Measurements from ENCODE around the gene LIN37. TPM values are rescaled to one million over a fixed set of nuclear protein-coding genes. Genes with fewer than 3 reads are reported as not detected.
"Not testable (repeated sequence)": the region's sequence is repeated elsewhere in the genome, so short reads cannot be mapped to it uniquely, and the experiment has no call there.

Gene LIN37
- total RNA-seq, 1 donor from 2014 or later, result 18.9 TPM

DNA sequence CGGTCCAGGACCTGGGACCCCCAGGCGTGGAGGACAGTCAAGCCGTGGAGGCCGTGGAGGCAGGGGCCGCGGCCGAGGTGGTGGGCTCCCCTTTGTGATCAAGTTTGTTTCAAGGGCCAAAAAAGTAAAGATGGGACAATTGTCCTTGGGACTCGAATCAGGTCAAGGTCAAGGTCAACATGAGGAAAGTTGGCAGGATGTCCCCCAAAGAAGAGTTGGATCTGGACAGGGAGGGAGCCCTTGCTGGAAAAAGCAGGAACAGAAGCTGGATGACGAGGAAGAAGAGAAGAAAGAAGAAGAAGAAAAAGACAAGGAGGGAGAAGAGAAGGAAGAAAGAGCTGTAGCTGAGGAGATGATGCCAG is 28.2 kb upstream of the LIN37 start:
- no peak overlapping the region for H3K4me3 ChIP-seq (ENCODE audit: low read depth, low read length)
- TF ChIP-seq, protein P1, sequence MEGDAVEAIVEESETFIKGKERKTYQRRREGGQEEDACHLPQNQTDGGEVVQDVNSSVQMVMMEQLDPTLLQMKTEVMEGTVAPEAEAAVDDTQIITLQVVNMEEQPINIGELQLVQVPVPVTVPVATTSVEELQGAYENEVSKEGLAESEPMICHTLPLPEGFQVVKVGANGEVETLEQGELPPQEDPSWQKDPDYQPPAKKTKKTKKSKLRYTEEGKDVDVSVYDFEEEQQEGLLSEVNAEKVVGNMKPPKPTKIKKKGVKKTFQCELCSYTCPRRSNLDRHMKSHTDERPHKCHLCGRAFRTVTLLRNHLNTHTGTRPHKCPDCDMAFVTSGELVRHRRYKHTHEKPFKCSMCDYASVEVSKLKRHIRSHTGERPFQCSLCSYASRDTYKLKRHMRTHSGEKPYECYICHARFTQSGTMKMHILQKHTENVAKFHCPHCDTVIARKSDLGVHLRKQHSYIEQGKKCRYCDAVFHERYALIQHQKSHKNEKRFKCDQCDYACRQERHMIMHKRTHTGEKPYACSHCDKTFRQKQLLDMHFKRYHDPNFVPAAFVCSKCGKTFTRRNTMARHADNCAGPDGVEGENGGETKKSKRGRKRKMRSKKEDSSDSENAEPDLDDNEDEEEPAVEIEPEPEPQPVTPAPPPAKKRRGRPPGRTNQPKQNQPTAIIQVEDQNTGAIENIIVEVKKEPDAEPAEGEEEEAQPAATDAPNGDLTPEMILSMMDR (conservative IDR thresholded peaks at IDR 0.05; ENCODE audit: low read depth, low read length), result no peak
- DNase-seq (ENCODE audit: low read depth), result no peak

DNA sequence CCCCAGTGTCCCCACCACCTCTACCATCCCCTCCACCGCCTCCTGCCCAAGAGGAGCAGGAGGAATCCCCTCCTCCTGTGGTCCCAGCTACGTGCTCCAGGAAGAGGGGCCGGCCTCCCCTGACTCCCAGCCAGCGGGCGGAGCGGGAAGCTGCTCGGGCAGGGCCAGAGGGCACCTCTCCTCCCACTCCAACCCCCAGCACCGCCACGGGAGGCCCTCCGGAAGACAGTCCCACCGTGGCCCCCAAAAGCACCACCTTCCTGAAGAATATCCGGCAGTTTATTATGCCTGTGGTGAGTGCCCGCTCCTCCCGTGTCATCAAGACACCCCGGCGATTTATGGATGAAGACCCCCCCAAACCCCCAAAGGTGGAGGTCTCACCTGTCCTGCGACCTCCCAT is 27.7 kb upstream of the LIN37 start:
- TF ChIP-seq, protein P1 (conservative IDR thresholded peaks at IDR 0.05; ENCODE audit: low read depth, low read length), result no peak
- H3K4me3 ChIP-seq (ENCODE audit: low read depth, low read length), result no peak overlapping the region
- DNase-seq (ENCODE audit: low read depth), result no peak

- DNase-seq (ENCODE audit: low read depth), result no peak
- TF ChIP-seq, protein P1 (conservative IDR thresholded peaks at IDR 0.05; ENCODE audit: low read depth, low read length), result no peak
- no peak overlapping the region for H3K4me3 ChIP-seq (ENCODE audit: low read depth, low read length)
Observed at GRCh38 chr19:35721374-35721773, 27.0 kb upstream of the LIN37 start.

GRCh38 chr19:35722461-35722860 is 25.9 kb upstream of the LIN37 start:
- TF ChIP-seq, protein P1 (conservative IDR thresholded peaks at IDR 0.05; ENCODE audit: low read depth, low read length), result no peak
- no peak overlapping the region for H3K4me3 ChIP-seq (ENCODE audit: low read depth, low read length)
- no peak for DNase-seq (ENCODE audit: low read depth)

- H3K4me3 ChIP-seq (ENCODE audit: low read depth, low read length), result no peak overlapping the region
- TF ChIP-seq, protein P1 (conservative IDR thresholded peaks at IDR 0.05; ENCODE audit: low read depth, low read length), result no peak
- no peak for DNase-seq (ENCODE audit: low read depth)
Observed at GRCh38 chr19:35722897-35723296, 25.5 kb upstream of the LIN37 start.

DNA sequence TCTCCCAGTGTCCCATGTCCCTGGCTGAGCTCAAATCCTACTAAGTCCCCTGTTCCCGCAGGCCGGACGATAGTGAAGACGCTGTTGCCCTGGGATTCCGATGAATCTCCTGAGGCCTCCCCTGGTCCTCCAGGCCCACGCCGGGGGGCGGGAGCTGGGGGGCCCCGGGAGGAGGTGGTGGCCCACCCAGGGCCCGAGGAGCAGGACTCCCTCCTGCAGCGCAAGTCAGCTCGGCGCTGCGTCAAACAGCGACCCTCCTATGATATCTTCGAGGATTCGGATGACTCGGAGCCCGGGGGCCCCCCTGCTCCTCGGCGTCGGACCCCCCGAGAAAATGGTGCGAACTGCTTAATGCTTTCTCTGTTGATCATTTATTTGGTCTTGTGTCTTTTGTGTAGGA is 24.7 kb upstream of the LIN37 start:
- no peak overlapping the region for H3K4me3 ChIP-seq (ENCODE audit: low read depth, low read length)
- DNase-seq (ENCODE audit: low read depth), result no peak
- TF ChIP-seq, protein P1 (conservative IDR thresholded peaks at IDR 0.05; ENCODE audit: low read depth, low read length), result no peak

GRCh38 chr19:35724132-35724531 is 24.2 kb upstream of the LIN37 start:
- H3K4me3 ChIP-seq (ENCODE audit: low read depth, low read length); DNase-seq (ENCODE audit: low read depth): not testable (repeated sequence)

GRCh38 chr19:35724560-35724959 is 23.8 kb upstream of the LIN37 start:
- TF ChIP-seq, protein P1 (conservative IDR thresholded peaks at IDR 0.05; ENCODE audit: low read depth, low read length), result no peak
- no peak for DNase-seq (ENCODE audit: low read depth)
- H3K4me3 ChIP-seq (ENCODE audit: low read depth, low read length), result no peak overlapping the region
